Liver (tissue), 3 donors: ENCODE measurements around the gene ZNF580.

Experiments
- EGR1 ChIP-seq, 2 donors: IDR thresholded peaks; 2 replicates each; pipeline ENCODE4 v1.6.1; 2016 to 2018; ENCODE audit warnings: antibody characterized with exemption in 2 of 2, low read depth in 2 of 2
- GABPA ChIP-seq, 2 donors: IDR thresholded peaks in 1 of 2; conservative IDR thresholded peaks in 1 of 2; 2 replicates each; pipeline ENCODE4 v1.6.1; 2016; ENCODE audit warnings: antibody characterized with exemption in 2 of 2, mild to moderate bottlenecking in 1 of 2, moderate library complexity in 1 of 2
- HNF4A ChIP-seq, 2 donors: conservative IDR thresholded peaks; 2 replicates each; pipeline ENCODE4 v1.6.1; 2016; ENCODE audit warnings: antibody characterized with exemption in 2 of 2, mild to moderate bottlenecking in 2 of 2
- JUND ChIP-seq, 2 donors: IDR thresholded peaks; 2 replicates each; pipeline ENCODE4 v1.6.1; 2016; ENCODE audit warnings: antibody characterized with exemption in 2 of 2
- NR2F2 ChIP-seq: IDR thresholded peaks from 2 replicates; pipeline ENCODE4 v1.6.1; 2016; ENCODE audit warnings: antibody characterized with exemption
- RAD21 ChIP-seq, 2 donors: IDR thresholded peaks; 2 replicates each; pipeline ENCODE4 v1.6.1; 2016; ENCODE audit warnings: antibody characterized with exemption in 2 of 2, mild to moderate bottlenecking in 2 of 2
- SP1 ChIP-seq: IDR thresholded peaks from 2 replicates; pipeline ENCODE4 v1.6.1; 2018; ENCODE audit warnings: antibody characterized with exemption, mild to moderate bottlenecking
- TAF1 ChIP-seq: conservative IDR thresholded peaks from 2 replicates; pipeline ENCODE4 v1.6.1; 2016; ENCODE audit warnings: antibody characterized with exemption, mild to moderate bottlenecking
- YY1 ChIP-seq: IDR thresholded peaks from 2 replicates; pipeline ENCODE4 v1.6.1; 2016; ENCODE audit warnings: antibody characterized with exemption, mild to moderate bottlenecking
- TF ChIP-seq, protein P1 (sequence below): fragments of 150-350 bp; IDR thresholded peaks from 2 replicates; pipeline ENCODE4 v1.5.1; 2017; ENCODE audit warnings: improper control_type of control experiment, low read depth, low read length; ENCODE audit not compliant: missing input control
- TF ChIP-seq, protein P2 (sequence below): IDR thresholded peaks from 2 replicates; pipeline ENCODE4 v1.6.1; 2016; ENCODE audit warnings: antibody characterized with exemption
- TF ChIP-seq, protein P3 (sequence below): IDR thresholded peaks from 2 replicates; pipeline ENCODE4 v1.6.1; 2016; ENCODE audit warnings: antibody characterized with exemption
- TF ChIP-seq, protein P4 (sequence below): IDR thresholded peaks from 2 replicates; pipeline ENCODE4 v1.6.1; 2016; ENCODE audit warnings: antibody characterized with exemption, mild to moderate bottlenecking
- TF ChIP-seq, protein P5 (sequence below): IDR thresholded peaks from 2 replicates; pipeline ENCODE4 v1.6.1; 2016; ENCODE audit warnings: antibody characterized with exemption
- donor health status: healthy.
- donor health status: healthy.

DNA sequence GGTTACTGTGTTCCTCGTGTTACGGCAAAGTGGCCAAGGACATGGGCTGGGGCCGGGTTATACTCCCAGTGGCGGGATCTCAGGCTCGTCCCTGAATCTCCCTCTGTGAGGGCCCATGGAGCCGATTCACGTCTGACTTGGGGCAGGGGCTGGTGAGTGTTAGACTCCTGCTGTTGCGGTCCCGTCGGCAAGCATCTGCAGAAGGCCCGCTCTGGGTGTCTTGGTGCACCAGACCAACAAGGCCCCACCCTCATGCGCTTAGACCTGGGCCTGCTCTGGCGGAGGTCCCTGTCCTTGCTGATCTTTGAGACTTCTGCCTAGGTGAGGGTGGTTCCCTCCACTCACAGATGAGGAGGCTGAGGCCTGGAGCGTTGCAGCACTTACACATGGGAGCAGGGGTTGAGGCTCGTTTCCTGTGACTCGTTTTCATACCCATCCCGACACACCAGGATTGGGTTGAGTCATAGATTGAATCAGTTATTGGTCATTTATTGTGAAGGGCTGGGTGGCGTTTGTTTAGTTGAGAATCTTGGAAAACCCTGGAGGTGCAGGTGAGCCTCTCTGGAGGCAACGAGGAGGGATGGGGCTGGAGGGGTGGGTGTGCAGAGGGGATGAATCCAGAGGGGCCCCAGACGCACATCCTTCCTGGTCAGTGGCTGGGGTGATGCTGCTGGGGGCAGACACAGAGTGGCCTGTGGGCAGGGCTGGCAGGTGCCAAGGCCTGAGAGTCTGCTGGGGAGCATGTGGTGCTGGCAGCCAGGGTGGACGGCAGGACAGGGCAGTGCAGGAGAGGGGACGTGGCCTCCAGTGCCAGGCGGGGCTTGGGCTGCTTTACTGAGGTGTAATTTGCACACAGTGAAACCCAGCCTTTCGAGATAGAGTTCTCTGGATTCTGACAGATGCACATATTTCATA, 38.8 kb downstream of the ZNF580 start:
- TF ChIP-seq HNF4A (conservative IDR thresholded peaks at IDR 0.05): no peak
- TF ChIP-seq RAD21 (IDR thresholded peaks at IDR 0.05): no peak
- no peak for TF ChIP-seq YY1
- TF ChIP-seq, protein P1, sequence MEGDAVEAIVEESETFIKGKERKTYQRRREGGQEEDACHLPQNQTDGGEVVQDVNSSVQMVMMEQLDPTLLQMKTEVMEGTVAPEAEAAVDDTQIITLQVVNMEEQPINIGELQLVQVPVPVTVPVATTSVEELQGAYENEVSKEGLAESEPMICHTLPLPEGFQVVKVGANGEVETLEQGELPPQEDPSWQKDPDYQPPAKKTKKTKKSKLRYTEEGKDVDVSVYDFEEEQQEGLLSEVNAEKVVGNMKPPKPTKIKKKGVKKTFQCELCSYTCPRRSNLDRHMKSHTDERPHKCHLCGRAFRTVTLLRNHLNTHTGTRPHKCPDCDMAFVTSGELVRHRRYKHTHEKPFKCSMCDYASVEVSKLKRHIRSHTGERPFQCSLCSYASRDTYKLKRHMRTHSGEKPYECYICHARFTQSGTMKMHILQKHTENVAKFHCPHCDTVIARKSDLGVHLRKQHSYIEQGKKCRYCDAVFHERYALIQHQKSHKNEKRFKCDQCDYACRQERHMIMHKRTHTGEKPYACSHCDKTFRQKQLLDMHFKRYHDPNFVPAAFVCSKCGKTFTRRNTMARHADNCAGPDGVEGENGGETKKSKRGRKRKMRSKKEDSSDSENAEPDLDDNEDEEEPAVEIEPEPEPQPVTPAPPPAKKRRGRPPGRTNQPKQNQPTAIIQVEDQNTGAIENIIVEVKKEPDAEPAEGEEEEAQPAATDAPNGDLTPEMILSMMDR: no peak
- TF ChIP-seq, protein P2, sequence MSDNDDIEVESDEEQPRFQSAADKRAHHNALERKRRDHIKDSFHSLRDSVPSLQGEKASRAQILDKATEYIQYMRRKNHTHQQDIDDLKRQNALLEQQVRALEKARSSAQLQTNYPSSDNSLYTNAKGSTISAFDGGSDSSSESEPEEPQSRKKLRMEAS: no peak
- TF ChIP-seq SP1: no peak
- TF ChIP-seq NR2F2: no peak
- TF ChIP-seq TAF1: no peak
- TF ChIP-seq, protein P3, sequence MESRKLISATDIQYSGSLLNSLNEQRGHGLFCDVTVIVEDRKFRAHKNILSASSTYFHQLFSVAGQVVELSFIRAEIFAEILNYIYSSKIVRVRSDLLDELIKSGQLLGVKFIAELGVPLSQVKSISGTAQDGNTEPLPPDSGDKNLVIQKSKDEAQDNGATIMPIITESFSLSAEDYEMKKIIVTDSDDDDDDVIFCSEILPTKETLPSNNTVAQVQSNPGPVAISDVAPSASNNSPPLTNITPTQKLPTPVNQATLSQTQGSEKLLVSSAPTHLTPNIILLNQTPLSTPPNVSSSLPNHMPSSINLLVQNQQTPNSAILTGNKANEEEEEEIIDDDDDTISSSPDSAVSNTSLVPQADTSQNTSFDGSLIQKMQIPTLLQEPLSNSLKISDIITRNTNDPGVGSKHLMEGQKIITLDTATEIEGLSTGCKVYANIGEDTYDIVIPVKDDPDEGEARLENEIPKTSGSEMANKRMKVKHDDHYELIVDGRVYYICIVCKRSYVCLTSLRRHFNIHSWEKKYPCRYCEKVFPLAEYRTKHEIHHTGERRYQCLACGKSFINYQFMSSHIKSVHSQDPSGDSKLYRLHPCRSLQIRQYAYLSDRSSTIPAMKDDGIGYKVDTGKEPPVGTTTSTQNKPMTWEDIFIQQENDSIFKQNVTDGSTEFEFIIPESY: no peak
- TF ChIP-seq JUND (IDR thresholded peaks at IDR 0.05): no peak
- TF ChIP-seq, protein P4, sequence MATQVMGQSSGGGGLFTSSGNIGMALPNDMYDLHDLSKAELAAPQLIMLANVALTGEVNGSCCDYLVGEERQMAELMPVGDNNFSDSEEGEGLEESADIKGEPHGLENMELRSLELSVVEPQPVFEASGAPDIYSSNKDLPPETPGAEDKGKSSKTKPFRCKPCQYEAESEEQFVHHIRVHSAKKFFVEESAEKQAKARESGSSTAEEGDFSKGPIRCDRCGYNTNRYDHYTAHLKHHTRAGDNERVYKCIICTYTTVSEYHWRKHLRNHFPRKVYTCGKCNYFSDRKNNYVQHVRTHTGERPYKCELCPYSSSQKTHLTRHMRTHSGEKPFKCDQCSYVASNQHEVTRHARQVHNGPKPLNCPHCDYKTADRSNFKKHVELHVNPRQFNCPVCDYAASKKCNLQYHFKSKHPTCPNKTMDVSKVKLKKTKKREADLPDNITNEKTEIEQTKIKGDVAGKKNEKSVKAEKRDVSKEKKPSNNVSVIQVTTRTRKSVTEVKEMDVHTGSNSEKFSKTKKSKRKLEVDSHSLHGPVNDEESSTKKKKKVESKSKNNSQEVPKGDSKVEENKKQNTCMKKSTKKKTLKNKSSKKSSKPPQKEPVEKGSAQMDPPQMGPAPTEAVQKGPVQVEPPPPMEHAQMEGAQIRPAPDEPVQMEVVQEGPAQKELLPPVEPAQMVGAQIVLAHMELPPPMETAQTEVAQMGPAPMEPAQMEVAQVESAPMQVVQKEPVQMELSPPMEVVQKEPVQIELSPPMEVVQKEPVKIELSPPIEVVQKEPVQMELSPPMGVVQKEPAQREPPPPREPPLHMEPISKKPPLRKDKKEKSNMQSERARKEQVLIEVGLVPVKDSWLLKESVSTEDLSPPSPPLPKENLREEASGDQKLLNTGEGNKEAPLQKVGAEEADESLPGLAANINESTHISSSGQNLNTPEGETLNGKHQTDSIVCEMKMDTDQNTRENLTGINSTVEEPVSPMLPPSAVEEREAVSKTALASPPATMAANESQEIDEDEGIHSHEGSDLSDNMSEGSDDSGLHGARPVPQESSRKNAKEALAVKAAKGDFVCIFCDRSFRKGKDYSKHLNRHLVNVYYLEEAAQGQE: no peak
- TF ChIP-seq GABPA (IDR thresholded peaks at IDR 0.05 in 1 of 2, conservative IDR thresholded peaks at IDR 0.05 in 1 of 2): no peak
- no peak for TF ChIP-seq EGR1 (IDR thresholded peaks at IDR 0.05; ENCODE audit: low read depth in 2 of 2)
- TF ChIP-seq, protein P5, sequence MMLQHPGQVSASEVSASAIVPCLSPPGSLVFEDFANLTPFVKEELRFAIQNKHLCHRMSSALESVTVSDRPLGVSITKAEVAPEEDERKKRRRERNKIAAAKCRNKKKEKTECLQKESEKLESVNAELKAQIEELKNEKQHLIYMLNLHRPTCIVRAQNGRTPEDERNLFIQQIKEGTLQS: no peak
